Sigmoid colon (tissue), 7 donors: ENCODE data around the gene VAC14. TPM values are rescaled to one million over a fixed set of nuclear protein-coding genes. Genes with fewer than 3 reads are reported as not detected.
A peak's percentile ranks its signal among the peaks of the same experiment; 100 is the strongest.

Source experiments
- DNase-seq: peaks from one replicate; pipeline ENCODE4 v3.0.0-alpha.2; 2019
- H3K27ac ChIP-seq, 4 donors: fragments of 200-600 bp; sonication (generic); one replicate each; pipeline ENCODE4 v1.5.1; 2016 to 2019; ENCODE audit warnings: mild to moderate bottlenecking in 1 of 4
- H3K27me3 ChIP-seq, 3 donors: fragments of 200-600 bp; sonication (generic); one replicate each; pipeline ENCODE4 v1.5.1; 2019; ENCODE audit warnings: mild to moderate bottlenecking in 1 of 3
- H3K36me3 ChIP-seq, 4 donors: fragments of 200-600 bp; sonication (generic); one replicate each; pipeline ENCODE4 v1.5.1; 2016 to 2019
- H3K4me1 ChIP-seq, 4 donors: fragments of 200-600 bp; sonication (generic); one replicate each; pipeline ENCODE4 v1.5.1; 2017 to 2019
- H3K4me3 ChIP-seq, 4 donors: fragments of 200-600 bp; sonication (generic); one replicate each; pipeline ENCODE4 v1.5.1; 2017 to 2019; ENCODE audit warnings: mild to moderate bottlenecking in 2 of 4, moderate library complexity in 1 of 4
- H3K9me3 ChIP-seq, 4 donors: fragments of 200-600 bp in 3 of 4; sonication (generic) in 3 of 4; one replicate each; pipeline versions ENCODE4 v1.5.1 to v1.6.1; 2013 to 2019
- CTCF ChIP-seq, 4 experiments: fragments of 450-650 bp in 3 of 4; fragments of 200-600 bp in 1 of 4; IDR thresholded peaks; one replicate each; pipeline ENCODE4 v1.5.1; 2016 to 2019; ENCODE audit warnings: antibody characterized with exemption in 4 of 4, mild to moderate bottlenecking in 3 of 4, moderate library complexity in 2 of 4
- EP300 ChIP-seq, 4 donors: sonication (generic); formaldehyde crosslinking; IDR thresholded peaks; one replicate each; pipeline ENCODE4 v1.6.1; 2017; ENCODE audit warnings: antibody characterized with exemption in 4 of 4
- POLR2A ChIP-seq, 2 donors: fragments of 450-650 bp; IDR thresholded peaks; one replicate each; pipeline ENCODE4 v1.6.1; 2016; ENCODE audit warnings: antibody characterized with exemption in 2 of 2, mild to moderate bottlenecking in 2 of 2, moderate library complexity in 2 of 2
- POLR2AphosphoS5 ChIP-seq, 4 donors: sonication (generic); formaldehyde crosslinking; IDR thresholded peaks; one replicate each; pipeline ENCODE4 v1.6.1; 2017; ENCODE audit warnings: antibody characterized with exemption in 4 of 4
- WGBS, 2 donors: extraction: QIAGEN DNeasy Blood & Tissue Kit; methylation state at CpG; one replicate each; pipeline ENCODE4 v1.1.7; 2013; 5-methylcytosine and 5-hydroxymethylcytosine counted together
- intact Hi-C: fragments of 100-400 bp; cut with DNase I; formaldehyde crosslinking; loops from one replicate; pipeline ENCODE4 v1.15.1; 2023
- polyA plus RNA-seq, 3 donors: library from polyadenylated mRNA; stranded (reverse); fragments of 200-250 nt; gene quantifications; one replicate each; pipeline ENCODE4 v1.2.3, GENCODE V29; 2013
- total RNA-seq, 4 donors: library from RNA; depleted of rRNA; stranded (reverse); fragments of >200 nt; gene quantifications; one replicate each; pipeline ENCODE4 v1.1.0, GENCODE V29; 2016
- donor health status: healthy with polysubstance abuse.
- donor health status: Bipolar disorder and iron deficiency.
- donor health status: healthy.

Gene VAC14
- total and polyA plus RNA-seq, 7 donors: 16.8 to 36.2 (median 22.1) TPM

DNA sequence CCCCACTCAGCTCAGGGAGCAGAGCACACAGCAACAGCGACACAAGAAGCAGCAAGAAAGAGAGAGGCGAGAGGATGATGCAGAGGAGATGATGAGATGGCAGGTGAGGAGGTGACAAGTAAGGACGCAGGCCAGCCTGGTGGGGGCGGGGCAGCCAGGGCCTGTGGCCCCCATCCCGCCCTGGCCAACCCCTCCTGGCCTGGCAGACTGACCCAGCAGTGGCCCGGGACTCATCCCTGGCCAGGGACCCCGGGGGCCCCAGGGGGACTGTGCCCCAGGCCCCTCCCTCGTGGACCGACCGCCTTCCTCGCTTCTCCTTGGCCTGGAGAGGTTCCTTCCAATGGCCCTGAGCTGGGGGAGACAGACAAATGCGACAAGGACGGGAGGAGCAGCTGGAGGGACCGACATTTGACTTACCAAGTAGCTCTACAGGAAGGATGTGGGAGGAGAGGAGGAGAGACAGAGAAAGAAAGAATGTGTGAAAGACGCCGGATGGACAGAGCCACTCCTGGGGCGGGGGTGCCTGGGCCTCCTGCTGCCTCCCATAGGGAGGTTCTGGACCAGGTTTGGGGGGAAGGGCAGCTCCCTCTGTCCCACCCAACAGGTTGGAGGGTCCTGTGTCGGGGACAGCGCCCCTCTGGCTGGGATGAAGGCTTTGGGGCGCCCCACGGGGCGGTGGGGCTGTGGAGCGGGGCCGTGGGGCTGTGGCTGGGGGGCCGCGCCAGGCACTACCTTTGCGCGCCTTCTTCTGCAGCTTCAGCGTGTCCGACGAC lies 121.9 kb downstream of the VAC14 start:
- Histone ChIP-seq H3K36me3 (peaks cover 34 to 64% (median 59%) of the 10 kb centered on the region in 4 donors), H3K27me3 (no peaks in the 10 kb centered on the region), H3K4me1 (peaks cover 0 to 62% (median 48%) of the 10 kb centered on the region in 4 donors), H3K9me3 (no peaks in the 10 kb centered on the region), H3K27ac (peak overlapping the region; percentile 86 to 99 (median 96)), H3K4me3 (no peak overlapping the region)
- TF ChIP-seq EP300 (IDR thresholded peaks at IDR 0.05) (no peak), POLR2AphosphoS5 (IDR thresholded peaks at IDR 0.05) (peak in 1 of 4 donors; percentile 10), POLR2A (IDR thresholded peaks at IDR 0.05) (no peak)
- WGBS, 2 donors: 89 to 90% methylated on average over 31 of the region's 31 CpGs
- intact Hi-C loops: loop anchor here (1.0 kb wide), 1 partner anchor 92 kb away; no protein-coding TSS in a partner anchor
- no peak for DNase-seq

DNA sequence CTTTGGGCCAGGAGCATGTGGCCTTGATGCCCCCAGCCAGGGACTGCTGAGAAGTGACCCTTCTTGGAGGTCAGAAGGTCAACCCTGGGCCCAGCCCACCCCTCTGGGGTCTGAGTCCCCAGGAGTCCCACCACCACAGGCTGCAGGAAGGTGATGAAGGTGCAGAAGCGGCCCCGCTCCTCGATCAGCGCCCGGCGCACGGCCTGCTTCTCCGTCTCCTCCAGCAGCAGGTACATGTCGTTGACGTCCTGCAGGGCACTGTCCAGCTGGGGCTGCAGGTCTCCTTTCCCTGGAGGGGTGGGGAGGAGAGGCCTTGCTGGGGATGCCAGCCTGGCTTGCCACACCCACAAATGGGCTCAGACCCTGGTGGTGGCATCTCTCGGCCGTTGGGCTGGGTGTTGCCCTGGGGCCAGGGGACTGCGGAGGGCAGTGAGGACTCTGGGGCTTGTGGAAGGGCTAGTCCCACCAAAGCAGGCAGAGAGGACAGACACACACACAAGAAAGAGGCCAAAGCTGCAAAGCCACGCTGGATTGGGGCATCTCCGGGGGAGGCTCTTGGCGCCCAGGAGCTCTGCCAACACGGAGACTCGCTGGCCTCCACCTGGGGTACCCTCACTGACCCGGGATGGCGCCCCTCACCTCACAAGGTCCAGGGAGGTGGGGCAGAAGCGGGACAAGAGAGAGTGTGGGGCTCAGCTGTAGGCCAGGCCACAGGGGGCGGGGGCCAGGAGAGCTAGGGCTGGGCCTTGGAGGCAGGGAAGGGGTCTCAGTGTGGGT lies 122.6 kb downstream of the VAC14 start:
- Histone ChIP-seq H3K4me1 (peaks cover 0 to 54% (median 40%) of the 10 kb centered on the region in 4 donors), H3K27ac (peak overlapping the region; percentile 86 to 99 (median 96)), H3K9me3 (no peaks in the 10 kb centered on the region), H3K27me3 (no peaks in the 10 kb centered on the region), H3K36me3 (peaks cover 34 to 72% (median 64%) of the 10 kb centered on the region in 4 donors), H3K4me3 (no peak overlapping the region)
- DNase-seq: no peak
- no peak for TF ChIP-seq POLR2A (IDR thresholded peaks at IDR 0.05)
- intact Hi-C loops: no loop called here
- WGBS, 2 donors: 91 to 93% methylated on average over 22 of the region's 22 CpGs

GRCh38 chr16:70677499-70678120 lies 123.3 kb downstream of the VAC14 start:
- no peak overlapping the region for H3K4me3 ChIP-seq
- H3K27me3 ChIP-seq: no peaks in the 10 kb centered on the region
- DNase-seq: no peak
- peaks cover 0 to 47% (median 33%) of the 10 kb centered on the region in 4 donors for H3K4me1 ChIP-seq
- peaks cover 34 to 79% (median 68%) of the 10 kb centered on the region in 4 donors for H3K36me3 ChIP-seq
- no peaks in the 10 kb centered on the region for H3K9me3 ChIP-seq
- intact Hi-C loops: no loop called here
- TF ChIP-seq POLR2A (IDR thresholded peaks at IDR 0.05) (no peak), CTCF (IDR thresholded peaks at IDR 0.05) (no peak), POLR2AphosphoS5 (IDR thresholded peaks at IDR 0.05) (no peak), EP300 (IDR thresholded peaks at IDR 0.05) (no peak)
- 93 to 94% methylated on average over 15 of the region's 15 CpGs for WGBS, 2 donors
- peak overlapping the region; percentile 29 to 99 (median 91) for H3K27ac ChIP-seq

GRCh38 chr16:70676675-70677498 lies 124.1 kb downstream of the VAC14 start:
- DNase-seq: peak; percentile 68
- 89 to 92% methylated on average over 14 of the region's 14 CpGs for WGBS, 2 donors
- H3K4me3 ChIP-seq: no peak overlapping the region
- H3K27me3 ChIP-seq: no peaks in the 10 kb centered on the region
- intact Hi-C loops: no loop called here
- H3K4me1 ChIP-seq: peaks cover 0 to 40% (median 26%) of the 10 kb centered on the region in 4 donors
- no peaks in the 10 kb centered on the region for H3K9me3 ChIP-seq
- no peak for TF ChIP-seq POLR2AphosphoS5 (IDR thresholded peaks at IDR 0.05)
- peaks cover 34 to 84% (median 69%) of the 10 kb centered on the region in 4 donors for H3K36me3 ChIP-seq
- H3K27ac ChIP-seq: peak overlapping the region; percentile 29 to 99 (median 91)

- peaks cover 34 to 93% (median 73%) of the 10 kb centered on the region in 4 donors for H3K36me3 ChIP-seq
- H3K27ac ChIP-seq: peak overlapping the region; percentile 11 to 99 (median 62)
- H3K4me3 ChIP-seq: no peak overlapping the region
- TF ChIP-seq EP300 (IDR thresholded peaks at IDR 0.05) (no peak), POLR2AphosphoS5 (IDR thresholded peaks at IDR 0.05) (no peak), CTCF (IDR thresholded peaks at IDR 0.05) (no peak), POLR2A (IDR thresholded peaks at IDR 0.05) (no peak)
- intact Hi-C loops: no loop called here
- H3K27me3 ChIP-seq: no peaks in the 10 kb centered on the region
- peaks cover 0 to 31% (median 17%) of the 10 kb centered on the region in 4 donors for H3K4me1 ChIP-seq
- peak; percentile 71 for DNase-seq
- WGBS, 2 donors: 88 to 89% methylated on average over 7 of the region's 7 CpGs
- no peaks in the 10 kb centered on the region for H3K9me3 ChIP-seq
These were observed 125.0 kb downstream of the VAC14 start for GRCh38 chr16:70675851-70676513.
